Brain microvascular endothelial cell (primary cell): ENCODE data around the gene METTL23.
"Not testable (repeated sequence)": the region's sequence is repeated elsewhere in the genome, so short reads cannot be mapped to it uniquely, and the experiment has no call there.

ENCODE experiments used
- DNase-seq: peaks from one replicate; pipeline ENCODE4 v3.0.0-alpha.2; 2020
- H3K27ac ChIP-seq: fragments of 250-450 bp; sonication (Bioruptor Pico); 2 replicates; pipeline ENCODE4 v1.5.1; 2020; ENCODE audit warnings: mild to moderate bottlenecking, moderate library complexity
- H3K27me3 ChIP-seq: fragments of 250-450 bp; sonication (Bioruptor Pico); replicated peaks from 2 replicates; pipeline ENCODE4 v1.5.1; 2020; ENCODE audit warnings: mild to moderate bottlenecking
- H3K36me3 ChIP-seq: fragments of 250-450 bp; sonication (Bioruptor Pico); replicated peaks from 2 replicates; pipeline ENCODE4 v1.5.1; 2020; ENCODE audit warnings: mild to moderate bottlenecking
- H3K4me3 ChIP-seq: 2 replicates; pipeline ENCODE4 v1.5.1; 2011; ENCODE audit warnings: low read depth, mild to moderate bottlenecking, control low read depth, low read length, moderate library complexity
- CTCF ChIP-seq: IDR thresholded peaks from 2 replicates; pipeline ENCODE4 v1.5.1; 2011; ENCODE audit warnings: low read depth, mild to moderate bottlenecking, moderate library complexity, low read length, control low read depth, inconsistent platforms; ENCODE audit errors: missing control alignments
- in situ Hi-C: cut with HindIII; loops from 2 replicates; pipeline ENCODE4 v1.10.0; 2017; ENCODE audit warnings: low sequenced_read_pairs, low pct_ligation_motif_present

Gene METTL23

GRCh38 chr17:76738468-76738850 lies 11.8 kb downstream of the METTL23 start:
- Histone ChIP-seq H3K27ac (peak overlapping the region; percentile 92), H3K4me3 (peak overlapping the region; percentile 84), H3K36me3 (peaks cover 27% of the 10 kb centered on the region), H3K27me3 (no peaks in the 10 kb centered on the region)
- in situ Hi-C loops: no loop called here
- no peak for DNase-seq
- no peak for TF ChIP-seq CTCF

- H3K27ac ChIP-seq, H3K4me3 ChIP-seq, H3K27me3 ChIP-seq, in situ Hi-C loops, DNase-seq: not testable (repeated sequence)
- H3K36me3 ChIP-seq: peaks cover 18% of the 10 kb centered on the region
Observed at GRCh38 chr17:76739568-76740115, 13.0 kb downstream of the METTL23 start.

GRCh38 chr17:76740329-76741118 lies 13.9 kb downstream of the METTL23 start:
- no peak for DNase-seq
- no peak for TF ChIP-seq CTCF
- no peak overlapping the region for H3K27ac ChIP-seq
- in situ Hi-C loops: no loop called here
- H3K4me3 ChIP-seq: no peak overlapping the region
- no peaks in the 10 kb centered on the region for H3K27me3 ChIP-seq
- H3K36me3 ChIP-seq: peaks cover 15% of the 10 kb centered on the region

GRCh38 chr17:76742958-76743357 lies 16.3 kb downstream of the METTL23 start:
- in situ Hi-C loops: no loop called here
- no peak for DNase-seq
- no peak overlapping the region for H3K4me3 ChIP-seq
- no peak overlapping the region for H3K27ac ChIP-seq
- TF ChIP-seq CTCF: no peak
- H3K27me3 ChIP-seq: no peaks in the 10 kb centered on the region
- H3K36me3 ChIP-seq: peaks cover 13% of the 10 kb centered on the region

- Histone ChIP-seq H3K4me3 (no peak overlapping the region), H3K36me3 (peaks cover 13% of the 10 kb centered on the region), H3K27me3 (no peaks in the 10 kb centered on the region), H3K27ac (no peak overlapping the region)
- no peak for TF ChIP-seq CTCF
- in situ Hi-C loops: no loop called here
- no peak for DNase-seq
Observed at GRCh38 chr17:76744747-76745146, 18.1 kb downstream of the METTL23 start.

- H3K4me3 ChIP-seq, H3K27ac ChIP-seq, in situ Hi-C loops, DNase-seq, H3K27me3 ChIP-seq: not testable (repeated sequence)
- peaks cover 13% of the 10 kb centered on the region for H3K36me3 ChIP-seq
Observed at GRCh38 chr17:76745785-76746184, 19.1 kb downstream of the METTL23 start.
